ENCODE data around the gene SSMEM1.
"Not testable (repeated sequence)": the region's sequence is repeated elsewhere in the genome, so short reads cannot be mapped to it uniquely, and the experiment has no call there.

The SSMEM1 gene

DNA sequence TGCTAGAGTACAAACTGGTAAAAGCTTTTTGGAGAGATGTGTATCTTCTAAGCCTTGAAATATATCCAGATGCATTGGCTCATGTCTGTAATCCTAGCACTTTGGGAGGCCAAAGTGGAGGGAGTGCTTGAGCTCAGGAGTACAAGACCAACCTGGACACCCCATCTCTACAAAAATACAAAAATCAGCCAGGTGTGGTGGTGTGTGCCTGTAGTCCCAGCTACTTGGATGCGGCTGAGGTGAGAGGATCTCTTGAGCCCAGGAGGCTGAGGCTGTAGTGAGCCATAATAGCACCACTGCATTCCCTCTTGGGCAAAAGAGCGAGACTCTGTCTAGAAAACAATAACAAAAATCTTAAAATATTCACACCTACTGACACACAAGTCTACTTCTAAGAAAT, 28.0 kb upstream of the SSMEM1 start:
- TF ChIP-seq, protein P1, sequence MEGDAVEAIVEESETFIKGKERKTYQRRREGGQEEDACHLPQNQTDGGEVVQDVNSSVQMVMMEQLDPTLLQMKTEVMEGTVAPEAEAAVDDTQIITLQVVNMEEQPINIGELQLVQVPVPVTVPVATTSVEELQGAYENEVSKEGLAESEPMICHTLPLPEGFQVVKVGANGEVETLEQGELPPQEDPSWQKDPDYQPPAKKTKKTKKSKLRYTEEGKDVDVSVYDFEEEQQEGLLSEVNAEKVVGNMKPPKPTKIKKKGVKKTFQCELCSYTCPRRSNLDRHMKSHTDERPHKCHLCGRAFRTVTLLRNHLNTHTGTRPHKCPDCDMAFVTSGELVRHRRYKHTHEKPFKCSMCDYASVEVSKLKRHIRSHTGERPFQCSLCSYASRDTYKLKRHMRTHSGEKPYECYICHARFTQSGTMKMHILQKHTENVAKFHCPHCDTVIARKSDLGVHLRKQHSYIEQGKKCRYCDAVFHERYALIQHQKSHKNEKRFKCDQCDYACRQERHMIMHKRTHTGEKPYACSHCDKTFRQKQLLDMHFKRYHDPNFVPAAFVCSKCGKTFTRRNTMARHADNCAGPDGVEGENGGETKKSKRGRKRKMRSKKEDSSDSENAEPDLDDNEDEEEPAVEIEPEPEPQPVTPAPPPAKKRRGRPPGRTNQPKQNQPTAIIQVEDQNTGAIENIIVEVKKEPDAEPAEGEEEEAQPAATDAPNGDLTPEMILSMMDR (IDR thresholded peaks at IDR 0.05; ENCODE audit: insufficient read depth, low read depth, low read length, missing control alignments) = no peak
- no peak for DNase-seq (ENCODE audit: low read depth)
- H3K4me3 ChIP-seq (ENCODE audit: low read length) = no peak overlapping the region

DNA sequence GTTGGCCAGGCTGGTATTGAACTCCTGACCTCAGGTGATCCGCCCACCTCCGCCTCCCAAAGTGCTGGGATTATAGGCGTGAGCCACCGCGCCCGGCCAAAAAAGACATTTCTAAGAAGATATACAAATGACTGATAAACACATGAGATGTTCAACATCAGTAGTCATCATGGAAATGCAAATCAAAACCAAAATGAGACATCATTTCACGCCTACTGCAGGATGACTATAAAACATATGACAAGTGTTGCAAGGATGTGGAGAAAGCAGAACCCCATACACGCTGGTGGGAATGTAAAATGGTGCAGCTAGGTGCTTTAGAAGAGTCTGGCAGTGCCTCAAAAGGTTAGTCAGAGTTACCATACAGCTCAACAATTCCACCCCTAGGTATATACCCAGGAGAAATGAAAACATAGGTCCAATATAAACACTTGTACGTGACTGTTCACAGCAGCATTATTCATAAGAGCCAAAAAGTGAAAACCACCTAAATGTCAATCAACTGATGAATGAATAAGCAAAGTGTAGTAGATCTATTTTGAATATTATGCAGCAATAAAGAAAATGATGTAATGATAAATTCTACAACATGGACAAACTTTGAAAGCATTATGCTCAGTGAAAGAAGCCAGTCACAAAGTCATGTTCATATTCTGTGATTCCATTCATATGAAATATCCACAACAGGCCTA, 26.9 kb upstream of the SSMEM1 start:
- H3K4me3 ChIP-seq (ENCODE audit: low read length) = no peak overlapping the region
- DNase-seq (ENCODE audit: low read depth) = peak; percentile 86
- TF ChIP-seq, protein P1 (IDR thresholded peaks at IDR 0.05; ENCODE audit: insufficient read depth, low read depth, low read length, missing control alignments) = no peak

DNA sequence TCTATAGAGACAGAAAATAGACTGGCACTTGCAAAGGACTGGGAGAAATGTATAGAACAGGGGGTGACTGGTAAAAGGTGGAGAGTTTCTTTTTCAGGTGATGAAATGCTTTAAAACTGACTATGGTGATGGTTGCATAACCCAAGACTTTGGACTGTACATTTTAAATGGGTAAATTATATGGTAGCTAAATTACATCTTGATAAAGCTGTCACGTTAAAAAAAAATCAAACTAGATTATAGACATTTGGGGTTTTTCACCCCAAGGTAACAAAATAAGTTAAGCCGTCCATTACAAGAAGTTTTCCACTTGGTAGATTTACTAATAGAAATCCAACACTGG, 26.4 kb upstream of the SSMEM1 start:
- no peak overlapping the region for H3K4me3 ChIP-seq (ENCODE audit: low read length)
- DNase-seq (ENCODE audit: low read depth) = peak; percentile 5
- TF ChIP-seq, protein P1 (IDR thresholded peaks at IDR 0.05; ENCODE audit: insufficient read depth, low read depth, low read length, missing control alignments) = no peak

DNA sequence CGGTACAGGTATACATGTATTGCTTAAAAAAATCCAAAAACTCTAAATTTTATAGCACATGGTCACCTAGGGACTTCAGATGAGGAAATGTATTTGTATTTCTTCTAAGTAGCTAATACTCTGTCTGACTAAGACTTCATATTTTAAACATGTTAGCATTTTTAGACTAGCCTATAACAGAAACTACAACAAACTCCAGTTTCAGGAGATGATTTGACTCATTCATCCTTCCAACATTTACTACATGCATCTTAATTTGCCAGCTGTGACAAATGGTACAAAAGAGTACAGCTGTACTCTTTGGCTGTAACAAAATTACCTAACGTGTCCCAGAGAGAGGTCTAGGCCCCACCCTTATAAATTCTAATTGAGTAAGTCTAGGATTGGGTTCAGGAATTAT, 24.7 kb upstream of the SSMEM1 start:
- no peak for DNase-seq (ENCODE audit: low read depth)
- TF ChIP-seq, protein P1 (IDR thresholded peaks at IDR 0.05; ENCODE audit: insufficient read depth, low read depth, low read length, missing control alignments) = no peak
- H3K4me3 ChIP-seq (ENCODE audit: low read length) = no peak overlapping the region

DNA sequence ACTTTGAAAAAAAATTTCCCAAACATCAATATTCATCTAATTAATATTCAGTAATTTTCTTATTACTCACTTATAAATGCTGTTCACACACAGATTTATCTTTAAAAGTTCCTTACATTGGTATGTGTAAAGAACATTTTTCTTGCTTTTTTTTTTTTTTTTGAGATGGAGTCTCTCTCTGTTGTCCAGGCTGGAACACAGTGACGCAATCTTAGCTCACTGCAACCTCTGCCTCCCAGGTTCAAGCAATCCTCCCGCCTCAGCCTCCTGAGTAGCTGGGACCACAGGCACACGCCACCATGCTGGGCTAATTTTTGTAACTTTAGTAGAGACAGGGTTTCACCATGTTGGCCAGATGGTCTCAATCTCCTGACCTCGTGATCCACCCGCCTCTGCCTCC, 23.3 kb upstream of the SSMEM1 start:
- DNase-seq (ENCODE audit: low read depth); H3K4me3 ChIP-seq (ENCODE audit: low read length): not testable (repeated sequence)

DNA sequence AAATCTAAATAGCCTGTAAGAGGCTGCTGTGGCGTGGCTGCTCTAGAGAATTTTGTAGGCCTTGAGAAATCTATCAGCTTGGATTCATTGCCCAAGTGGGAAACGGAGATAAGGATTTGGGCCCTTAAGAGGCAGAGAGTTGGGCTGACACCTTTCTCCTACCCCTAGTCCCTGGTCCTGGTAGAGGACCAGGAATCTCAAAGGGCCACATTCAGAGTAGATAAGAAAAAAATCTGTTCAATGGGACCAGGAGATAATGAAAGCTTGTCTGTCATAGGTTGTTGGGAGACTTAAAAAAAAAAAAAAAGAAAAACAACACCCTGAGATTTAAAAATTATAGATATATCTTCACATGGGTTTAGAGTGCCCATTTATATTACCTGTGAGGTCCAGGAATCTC, 20.3 kb upstream of the SSMEM1 start:
- H3K4me3 ChIP-seq (ENCODE audit: low read length) = no peak overlapping the region
- TF ChIP-seq, protein P1 (IDR thresholded peaks at IDR 0.05; ENCODE audit: insufficient read depth, low read depth, low read length, missing control alignments) = no peak

DNA sequence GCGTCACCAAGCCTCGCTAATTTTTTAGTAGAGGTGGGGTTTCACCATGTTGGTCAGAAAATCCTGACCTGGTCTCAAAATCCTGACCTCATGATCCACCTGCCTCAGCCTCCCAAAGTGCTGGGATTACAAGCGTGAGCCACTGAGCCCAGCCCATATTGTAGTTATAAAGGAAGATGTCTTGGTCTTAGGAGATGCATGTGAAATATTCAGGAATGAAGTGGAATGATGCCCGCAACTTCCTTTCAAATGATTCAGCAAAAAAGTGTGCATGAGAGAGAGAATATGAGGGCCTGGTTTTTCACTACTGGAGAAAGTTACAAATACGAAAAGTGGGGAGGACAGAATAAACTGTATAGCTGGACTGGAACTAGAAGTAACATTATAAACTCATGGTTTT, 18.3 kb upstream of the SSMEM1 start:
- TF ChIP-seq, protein P1 (IDR thresholded peaks at IDR 0.05; ENCODE audit: insufficient read depth, low read depth, low read length, missing control alignments) = no peak
- no peak overlapping the region for H3K4me3 ChIP-seq (ENCODE audit: low read length)
- no peak for DNase-seq (ENCODE audit: low read depth)

More for the DNA sequence above, 20.3 kb upstream of the SSMEM1 start:
- no peak for DNase-seq (ENCODE audit: low read depth)
